Activated T-cell treated with anti-CD3 and anti-CD28 coated beads for 24 hours (primary cell): ENCODE measurements around the gene FZR1.
"Not testable (repeated sequence)": the region's sequence is repeated elsewhere in the genome, so short reads cannot be mapped to it uniquely, and the experiment has no call there.

Experiments used
- DNase-seq: peaks from one replicate; pipeline ENCODE4 v3.0.0-alpha.2; 2020; ENCODE audit warnings: low read depth

Gene FZR1

DNA sequence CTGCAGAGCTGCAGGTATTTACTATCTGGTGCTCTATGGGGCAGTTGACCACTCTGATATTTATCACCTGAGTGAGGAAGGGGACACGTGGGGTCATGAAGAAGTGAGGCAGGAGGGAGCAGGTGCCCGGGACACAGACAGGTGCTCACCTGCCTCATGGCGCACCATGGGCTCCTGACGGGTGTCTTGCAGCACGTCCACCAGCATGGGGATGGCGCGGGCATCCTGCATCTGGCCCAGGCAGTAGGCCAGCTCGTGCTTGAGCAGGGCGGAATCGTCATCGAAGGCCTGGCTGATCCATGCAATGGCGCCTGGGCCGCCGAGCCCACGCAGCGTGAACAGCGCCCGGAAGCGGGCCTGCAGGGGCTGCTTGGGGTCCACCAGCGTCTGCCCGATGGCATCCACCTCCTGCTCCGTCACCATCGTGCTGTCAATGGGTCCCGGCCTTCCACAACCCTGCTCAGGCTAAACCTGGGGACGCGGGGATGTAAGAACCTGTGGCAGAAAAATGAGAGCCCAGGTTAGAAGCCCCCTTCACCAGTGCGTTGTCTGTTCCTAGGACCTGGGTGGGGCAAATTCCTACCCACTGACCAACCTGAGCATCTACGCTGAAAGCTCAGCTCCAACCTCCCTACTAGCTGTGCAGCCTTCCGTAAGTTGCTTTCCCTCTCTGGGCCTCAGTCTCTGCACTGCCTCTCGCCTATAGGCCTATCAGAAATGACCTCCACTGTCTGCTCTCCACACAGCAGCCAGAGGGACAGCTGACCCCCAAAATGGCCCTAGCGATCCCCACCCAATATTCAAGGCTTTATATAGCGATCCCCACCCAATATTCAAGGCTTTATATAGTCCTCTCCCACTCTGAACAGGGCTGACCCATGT is 9.5 kb upstream of the FZR1 start:
- DNase-seq, result no peak

DNA sequence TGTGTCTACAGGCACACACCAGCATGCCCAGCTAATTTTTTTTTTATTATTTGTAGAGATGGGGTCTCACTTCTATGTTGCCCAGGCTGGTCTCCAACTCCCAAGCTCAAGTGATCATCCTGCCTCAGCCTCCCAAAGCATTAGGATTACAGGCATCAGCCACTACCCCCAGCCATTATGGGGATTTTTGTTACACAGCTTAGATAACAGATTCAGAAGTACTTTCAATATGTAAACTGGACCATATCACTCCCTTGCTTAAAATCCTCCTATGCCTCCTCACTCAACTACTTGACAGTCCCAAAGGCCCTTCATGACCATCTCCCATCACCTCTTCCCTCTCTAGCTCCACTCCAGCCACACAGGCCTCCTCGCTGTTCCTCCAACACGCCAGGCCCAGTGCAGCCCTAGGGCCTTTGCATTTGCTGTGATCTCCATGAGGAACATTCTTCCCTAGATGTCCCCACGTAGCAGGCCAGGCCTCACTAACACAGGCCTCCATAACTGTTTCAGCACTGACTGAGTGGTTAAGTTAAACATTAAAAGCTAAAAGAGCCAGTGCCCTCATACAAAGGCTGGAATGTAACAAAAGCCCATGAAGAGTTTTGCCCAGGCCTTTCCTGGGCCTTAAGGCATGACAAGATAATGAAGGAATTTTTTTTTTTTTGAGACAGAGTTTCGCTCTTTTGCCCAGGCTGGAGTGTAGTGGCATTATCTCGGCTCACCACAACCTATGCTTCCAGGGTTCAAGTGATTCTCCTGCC is 8.2 kb upstream of the FZR1 start:
- no peak for DNase-seq

DNA sequence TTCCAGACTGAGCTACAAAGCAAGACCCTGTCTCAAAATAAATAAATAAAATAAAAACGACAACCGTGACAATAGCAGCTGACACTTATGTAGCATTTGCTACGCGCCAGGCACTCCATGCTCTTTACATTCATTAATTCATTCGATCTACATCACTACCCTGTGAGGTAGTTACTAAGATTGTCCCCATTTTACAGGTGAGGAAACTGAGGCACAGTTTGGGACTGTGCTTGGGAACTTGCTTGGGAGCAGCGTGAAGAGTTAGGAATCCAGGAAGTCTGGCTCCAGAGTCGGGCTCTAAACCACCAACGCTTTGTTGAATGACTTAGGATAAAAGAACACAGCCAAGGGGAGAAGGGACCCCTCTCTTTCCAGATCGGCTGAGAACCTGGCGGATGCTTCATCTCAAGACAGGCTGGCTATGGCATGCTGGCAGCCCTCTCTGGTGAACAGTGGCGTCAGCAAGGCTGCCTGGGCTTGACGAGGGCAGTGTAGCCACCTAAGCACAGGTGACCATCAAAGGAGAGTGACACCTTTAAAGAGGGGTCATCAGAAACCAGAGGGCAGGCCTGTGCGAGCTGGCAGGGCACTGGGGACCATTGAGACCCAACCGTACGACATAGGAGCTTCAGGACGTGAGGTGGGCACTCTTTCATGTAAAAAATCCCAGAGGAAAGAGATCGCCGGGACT is 6.2 kb upstream of the FZR1 start:
- DNase-seq, result no peak

DNA sequence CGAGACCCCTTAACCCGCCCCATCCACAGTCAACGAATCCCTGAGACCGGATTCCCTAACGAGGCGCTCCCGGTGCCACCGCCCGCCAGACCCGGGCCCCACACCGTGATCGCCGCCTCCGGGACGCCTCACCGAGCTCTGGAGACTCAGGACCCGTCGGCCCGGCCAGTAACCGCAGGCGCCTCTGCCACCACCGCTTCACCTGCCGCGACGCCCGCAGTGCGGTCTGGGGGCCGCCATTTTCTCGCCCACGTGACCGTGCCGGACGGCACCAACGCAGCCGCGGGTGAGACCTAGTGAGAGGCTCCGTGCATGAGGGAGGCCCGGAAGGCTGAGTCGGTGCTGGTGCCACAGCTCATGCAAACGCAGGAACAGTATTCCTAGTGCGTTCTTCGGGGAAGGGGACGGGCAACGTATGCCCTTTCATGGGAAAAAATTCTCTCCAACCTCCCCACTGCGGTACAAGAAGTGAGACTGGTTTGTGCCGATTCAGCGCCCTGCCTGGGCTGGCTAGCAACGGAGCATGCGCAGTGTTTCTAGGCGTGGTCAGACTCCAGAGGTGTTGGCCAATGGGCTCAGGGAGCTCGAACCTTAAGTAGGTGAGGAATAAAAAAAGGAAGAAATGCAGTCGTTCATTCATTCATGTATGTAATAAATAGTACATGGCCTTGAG is 5.5 kb upstream of the FZR1 start, which contains the start of gene DOHH:
Gene DOHH, minus strand, starts transcription at position 246 of the 673 bp plus-strand sequence. CDS start 3,860 bp downstream, outside the sequence.
- DNase-seq, result peak; percentile 98

DNA sequence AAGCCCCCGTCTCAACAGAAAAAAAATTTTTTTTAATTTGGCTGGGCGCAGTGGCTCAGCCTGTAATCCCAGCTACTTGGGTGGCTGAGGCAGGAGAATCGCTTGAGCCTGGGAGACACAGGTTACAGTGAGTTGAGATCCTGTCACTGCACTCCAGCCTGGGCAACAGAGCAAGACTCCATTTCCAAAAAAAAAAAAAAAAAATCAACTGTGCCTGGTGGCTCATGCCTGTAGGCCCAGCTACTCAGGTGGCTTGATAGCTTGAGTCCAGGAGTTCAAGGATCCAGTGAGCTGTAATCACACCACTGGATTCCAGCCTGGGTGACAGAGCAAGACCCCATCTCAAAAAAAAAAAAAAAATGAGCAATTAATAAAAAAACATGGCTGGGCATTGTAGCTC is 4.3 kb upstream of the FZR1 start:
- DNase-seq, result no peak

DNA sequence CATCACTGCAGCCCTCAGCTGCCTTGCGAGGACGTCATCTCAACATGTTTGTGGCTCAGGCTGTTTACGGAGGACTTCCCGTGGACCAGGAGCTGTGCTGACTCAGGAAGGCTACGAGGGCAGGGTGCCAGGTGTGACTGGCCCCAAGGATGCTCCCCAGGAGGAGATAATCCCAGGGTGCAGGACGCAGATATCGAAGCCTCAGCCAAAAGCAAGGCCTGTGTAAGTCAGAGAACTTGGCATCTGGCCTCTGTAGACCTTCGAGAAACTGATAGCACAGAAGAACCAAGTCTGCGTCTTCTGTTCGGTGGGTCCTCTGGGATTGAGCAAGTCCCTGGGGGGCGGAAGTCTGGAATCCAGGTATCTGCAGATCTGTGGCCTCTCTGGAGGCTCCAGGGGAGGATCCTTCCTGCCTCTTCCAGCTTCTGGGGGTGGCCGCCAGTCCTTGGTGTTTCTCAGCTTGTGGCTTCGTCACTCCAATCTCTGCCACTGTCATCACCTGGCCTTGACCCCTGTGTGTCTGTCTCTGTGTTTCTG is 3.0 kb upstream of the FZR1 start:
- DNase-seq, result no peak

DNA sequence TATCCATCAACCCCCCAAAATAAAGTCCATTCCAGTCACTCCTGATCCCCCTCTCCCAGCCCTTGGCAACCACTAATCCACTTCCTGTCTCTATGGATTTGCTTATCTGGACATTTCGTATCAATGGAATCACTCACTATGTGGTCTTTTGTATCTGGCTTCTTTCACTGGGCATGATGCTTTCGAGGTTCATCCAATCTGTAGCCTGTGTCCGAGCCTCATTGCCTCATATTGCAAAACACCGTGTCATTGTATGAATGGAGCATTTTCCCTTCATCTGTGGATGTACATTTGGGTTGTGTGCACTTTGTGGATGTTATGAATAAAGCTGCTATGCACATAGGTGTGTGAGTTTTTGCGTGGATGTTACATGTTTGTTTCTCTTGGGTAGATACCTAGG is 1.4 kb upstream of the FZR1 start:
- no peak for DNase-seq

DNA sequence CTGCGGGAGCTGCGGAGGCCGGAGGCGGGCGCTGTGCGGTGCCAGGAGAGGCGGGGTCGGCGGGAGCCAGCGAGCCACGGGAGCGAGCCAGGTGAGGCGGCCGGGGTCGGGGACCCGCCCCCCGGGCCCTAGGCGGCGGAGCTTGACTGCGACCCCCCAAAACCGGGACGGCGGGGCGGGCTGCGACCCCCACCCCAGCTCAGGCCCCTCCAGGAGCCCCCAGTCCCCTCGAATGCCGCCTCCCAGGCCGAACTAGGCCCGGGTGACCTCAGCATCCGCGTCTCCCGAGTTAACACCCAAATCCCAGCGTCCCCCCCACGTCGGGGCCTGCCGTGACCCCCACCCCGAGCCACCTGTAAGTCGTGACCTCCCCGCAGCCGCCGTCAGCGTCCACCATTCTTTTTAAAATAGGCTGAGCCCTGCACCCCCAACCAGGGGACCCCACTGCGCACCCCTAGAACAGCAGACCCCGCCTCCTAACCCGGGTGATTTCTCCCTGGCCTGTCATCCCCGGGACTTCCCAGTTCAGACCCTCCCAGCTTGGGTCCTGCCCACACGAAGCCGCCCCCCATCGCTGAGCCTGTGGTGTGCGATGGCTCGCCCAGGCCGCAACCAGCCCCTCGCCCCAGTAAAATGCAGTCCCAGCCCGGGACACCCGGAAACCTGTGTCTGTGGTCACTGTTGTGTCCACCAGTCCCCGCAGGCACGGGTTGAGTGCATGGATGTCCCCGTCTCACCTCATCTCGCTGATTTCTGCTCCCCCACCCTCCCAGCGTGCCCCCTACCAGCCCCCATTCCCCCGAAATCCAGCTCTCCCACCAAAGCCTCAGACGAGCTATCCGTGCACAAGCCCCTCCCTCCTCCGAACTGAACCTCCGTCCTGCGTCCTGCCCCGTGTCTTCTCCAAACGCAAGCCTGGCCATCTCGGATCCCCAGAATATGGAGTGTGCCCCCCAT is 551 bp downstream of the FZR1 start:
- no peak for DNase-seq

DNA sequence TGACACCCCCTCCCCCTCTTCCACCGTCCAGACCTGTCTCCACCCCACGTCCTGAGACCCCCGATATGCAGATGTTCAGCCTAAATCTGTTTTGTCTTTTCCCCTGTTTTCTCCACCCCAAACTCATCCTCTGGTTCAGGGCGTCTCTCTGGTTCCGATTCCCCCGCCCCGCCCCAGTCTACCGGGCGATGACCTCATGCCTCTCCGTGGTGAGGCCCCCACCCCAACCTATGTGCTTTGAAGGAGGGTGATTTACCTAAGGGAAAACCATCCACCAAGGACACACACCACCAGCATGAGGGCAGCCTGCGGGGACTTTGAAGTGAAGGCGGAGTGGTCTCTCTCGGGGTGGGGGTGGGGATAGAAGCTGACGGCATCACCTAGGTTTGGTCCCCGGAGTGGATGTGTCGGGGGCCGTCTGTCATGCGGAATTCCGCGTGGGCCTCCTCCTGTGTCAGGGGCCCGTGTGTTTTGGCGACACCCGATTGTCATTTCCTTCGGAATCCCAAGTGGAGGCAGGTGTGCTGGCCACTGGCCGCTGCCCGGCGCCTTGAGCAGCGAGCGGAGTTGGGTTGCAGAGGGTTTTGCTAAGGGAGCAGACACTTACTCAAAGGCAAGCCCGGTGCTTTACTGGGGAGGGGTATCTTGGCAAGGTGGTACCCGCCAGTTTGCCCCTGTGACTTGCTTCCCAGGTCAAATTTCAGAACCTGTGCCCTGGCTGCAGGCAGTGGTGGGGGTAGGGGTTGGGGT is 1.4 kb downstream of the FZR1 start:
- no peak for DNase-seq

DNA sequence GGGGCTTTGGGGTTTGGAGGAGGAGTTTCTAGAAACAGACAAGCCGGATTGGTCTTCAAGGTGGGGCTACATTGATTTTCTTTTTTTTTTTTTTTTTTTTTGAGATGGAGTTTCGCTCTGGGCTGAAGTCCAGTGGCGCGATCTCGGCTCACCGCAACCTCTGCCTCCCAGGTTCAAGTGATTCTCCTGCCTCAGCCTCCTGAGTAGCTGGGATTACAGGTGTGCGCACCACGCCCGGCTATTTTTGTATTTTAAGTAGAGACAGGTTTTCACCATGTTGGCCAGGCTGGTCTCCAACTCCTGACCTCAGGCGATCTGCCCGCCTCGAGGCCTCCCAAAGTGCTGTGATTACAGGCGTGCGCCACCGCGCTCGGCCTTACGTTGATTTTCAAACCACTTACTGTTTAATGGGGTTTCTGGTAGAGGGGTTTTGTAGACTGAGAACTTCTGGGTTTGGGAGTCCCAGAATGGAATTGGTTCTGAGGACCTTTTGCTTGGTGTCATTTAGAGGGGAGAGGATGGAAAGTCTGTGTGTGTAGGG is 2.1 kb downstream of the FZR1 start:
- DNase-seq, result not testable (repeated sequence)

DNA sequence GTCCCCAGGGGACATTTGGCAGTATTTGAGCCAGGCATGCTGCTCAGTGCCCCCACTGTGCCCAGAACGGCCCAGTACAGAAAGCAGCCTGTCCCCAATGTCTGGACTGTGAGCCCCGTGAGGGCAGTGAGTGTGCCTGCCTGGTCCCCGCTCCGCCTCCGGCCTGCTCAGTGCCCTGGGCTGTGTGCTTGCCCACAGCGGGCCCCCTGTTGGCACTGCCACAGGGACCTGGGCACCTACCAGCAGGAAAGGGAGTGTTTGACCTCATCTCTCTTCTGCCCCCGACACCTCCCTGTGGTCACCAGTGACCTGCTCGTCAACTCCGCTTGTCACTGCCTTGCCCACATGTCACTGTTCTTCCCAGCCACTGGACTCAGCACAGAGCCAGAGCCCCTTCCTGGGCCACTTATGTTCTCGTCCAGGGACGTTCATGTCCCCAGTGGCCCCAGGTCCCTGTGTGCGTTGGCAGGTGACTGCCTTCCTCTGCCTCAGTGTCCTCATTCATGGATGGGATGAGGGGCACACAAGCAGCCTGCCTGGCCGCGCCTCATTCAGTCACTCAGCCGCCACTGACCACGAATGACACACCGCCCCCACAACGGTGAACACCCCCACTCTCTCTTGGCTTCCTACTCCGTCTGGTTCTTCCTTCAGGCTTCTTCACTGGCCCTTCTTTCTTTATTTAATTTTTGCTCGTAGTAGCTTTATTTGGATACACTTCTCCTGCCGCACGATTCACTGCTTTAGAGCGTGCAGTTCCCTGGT is 2.8 kb downstream of the FZR1 start:
- DNase-seq, result no peak

DNA sequence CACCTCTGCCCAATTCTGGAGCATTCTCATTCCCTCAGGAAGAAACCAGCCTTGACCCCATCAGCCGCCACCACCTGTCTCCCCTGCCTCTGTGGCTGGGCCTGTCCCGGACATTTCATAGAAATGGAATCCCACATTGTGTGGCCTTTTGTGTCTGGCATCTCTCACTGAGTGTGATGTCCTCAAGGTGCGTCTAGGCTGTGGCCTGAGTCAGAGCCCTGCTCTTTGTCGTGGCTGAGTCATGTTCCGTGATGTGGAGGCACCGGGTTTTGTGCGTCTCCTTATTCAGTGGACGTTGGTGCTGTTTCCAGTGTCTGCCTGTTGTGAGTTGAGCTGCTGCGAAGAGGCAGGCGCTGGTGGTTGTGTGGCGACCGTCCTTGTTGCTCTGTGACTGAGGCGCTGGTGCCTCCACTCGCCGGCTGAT is 3.5 kb downstream of the FZR1 start:
- no peak for DNase-seq

DNA sequence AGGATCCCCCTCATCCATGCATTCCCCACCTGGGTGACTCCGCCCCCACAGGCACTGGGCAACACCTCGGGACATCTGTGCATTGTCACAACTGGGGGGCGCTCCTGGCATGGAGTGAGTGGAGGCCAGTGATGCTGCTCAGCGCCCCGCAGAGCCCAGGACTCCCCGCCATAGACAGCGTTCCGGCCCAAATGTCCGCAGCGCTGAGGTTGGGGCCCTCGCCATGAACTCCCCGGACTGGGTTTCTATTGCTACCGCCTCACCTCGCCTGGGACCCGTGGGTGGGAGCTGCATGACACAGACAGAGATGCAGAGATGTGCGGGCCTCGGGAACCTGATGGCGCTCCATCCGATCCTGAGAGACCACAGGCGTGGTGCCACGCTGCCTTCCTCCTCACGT is 4.6 kb downstream of the FZR1 start:
- DNase-seq, result no peak

DNA sequence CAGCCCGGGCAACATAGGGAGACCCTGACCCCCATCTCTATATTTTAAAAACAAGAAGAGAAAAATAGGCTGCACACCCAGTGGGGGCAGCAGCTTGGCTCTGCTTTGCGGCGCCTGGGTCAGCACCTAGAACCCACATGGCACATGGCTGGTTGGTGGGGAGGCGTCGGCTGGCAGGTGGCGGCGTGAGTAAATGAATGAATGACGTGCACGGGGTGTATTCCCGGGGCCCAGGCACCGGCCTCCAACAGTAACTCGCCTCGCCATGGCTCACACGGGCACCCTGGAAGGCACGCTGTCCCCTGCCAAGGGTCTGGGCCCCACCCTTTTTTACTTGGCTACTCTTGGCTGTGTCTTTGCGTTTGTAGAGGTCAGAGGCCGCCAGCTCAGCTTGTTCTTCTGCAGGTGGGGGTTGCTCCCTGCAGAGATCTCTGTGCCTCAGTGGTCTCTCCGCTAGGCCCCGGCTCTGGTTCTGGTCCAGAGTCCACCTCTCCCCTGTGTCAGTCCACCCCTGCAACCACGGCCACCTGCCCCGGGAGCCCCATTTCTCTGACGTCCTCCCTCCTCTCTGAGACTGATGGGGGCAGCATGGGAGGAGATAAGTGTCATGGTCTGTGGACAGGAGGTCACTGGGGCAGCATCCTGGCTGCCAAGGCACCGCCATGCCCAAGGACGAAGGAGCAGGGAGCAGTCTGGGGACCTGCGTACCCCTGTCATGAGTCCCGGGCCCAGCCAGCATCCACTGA is 5.6 kb downstream of the FZR1 start:
- DNase-seq, result no peak

DNA sequence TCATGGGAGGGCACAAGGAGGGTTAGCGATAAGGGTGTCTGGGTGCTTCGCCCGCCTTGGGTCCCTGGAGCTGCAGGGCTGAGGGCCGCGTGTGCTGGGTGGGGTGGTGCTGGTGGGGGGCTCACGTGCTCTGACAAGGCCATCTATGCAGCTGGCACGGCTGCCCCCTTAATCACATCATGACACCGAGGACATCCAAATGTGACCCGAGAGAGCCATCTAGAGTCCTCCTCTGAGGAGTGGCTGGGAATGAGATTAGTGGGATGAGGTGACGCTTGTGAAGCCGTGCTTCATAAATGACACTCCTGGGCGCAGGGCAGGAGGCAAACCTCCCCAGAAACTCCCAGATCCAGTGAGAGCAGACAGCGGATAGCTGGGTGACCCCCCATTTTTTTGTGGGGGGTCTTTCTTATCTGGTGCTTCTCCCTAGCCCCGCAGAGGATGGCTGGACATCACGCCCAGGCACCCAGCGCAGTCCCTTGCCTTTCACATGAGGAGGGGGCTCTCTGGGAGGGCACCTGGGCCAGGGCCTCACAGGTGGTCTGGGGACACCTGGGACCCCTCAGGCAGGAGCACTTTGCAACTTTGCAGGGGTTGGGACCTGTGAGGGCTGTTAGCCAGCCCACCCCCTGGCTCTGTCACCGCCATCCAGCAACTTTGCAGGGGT is 6.6 kb downstream of the FZR1 start:
- DNase-seq, result no peak

DNA sequence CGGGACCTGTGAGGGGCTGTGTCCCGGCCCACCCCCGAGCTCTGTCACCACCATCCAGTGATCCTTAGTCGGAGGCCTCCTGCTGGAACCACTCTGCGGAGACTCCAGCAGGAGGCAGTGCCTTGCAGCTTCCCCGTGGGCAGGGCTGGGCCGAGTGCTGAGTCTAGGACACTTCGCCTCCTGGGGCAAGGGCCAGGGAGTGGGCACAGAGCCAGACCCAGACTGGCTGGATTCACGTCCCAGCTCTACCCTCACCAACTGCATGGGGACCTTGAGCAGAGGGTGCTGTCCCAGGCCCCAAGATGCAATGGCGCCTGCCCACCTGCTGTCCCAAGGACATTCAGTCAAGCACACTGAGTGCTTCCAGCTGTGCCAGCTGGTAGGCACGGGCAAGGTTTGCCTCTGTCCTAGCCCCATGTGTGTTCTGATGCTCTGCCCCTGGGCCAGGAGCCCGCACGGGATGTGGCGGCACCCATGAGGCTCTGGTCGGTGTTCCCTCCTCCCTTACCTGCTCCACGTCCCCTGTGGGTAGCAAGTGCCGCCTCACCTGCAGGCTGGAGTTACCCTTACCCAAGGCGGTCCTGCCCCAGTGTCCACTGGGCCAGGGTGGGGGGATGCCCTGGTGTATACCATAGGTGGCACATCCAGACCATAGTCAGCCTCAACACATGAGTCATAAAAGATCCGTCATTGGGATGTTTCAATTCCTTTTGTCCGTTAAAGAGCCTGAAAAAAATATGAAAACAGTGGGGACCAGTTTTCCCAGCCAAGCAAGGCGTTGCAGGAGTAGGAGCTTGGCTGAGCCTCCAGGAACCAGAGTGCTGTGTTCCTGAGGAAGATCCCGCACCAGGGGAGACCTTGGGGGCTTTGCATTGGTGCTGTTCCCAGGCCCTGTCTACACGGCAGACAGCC is 7.4 kb downstream of the FZR1 start:
- no peak for DNase-seq
